DOHH2 (cell line): ENCODE results near the gene ATG4A.

ENCODE experiments used
- EZH2phosphoT487 ChIP-seq: fragments of 200-600 bp; sonication (generic); IDR thresholded peaks from 2 replicates; pipeline ENCODE4 v1.6.1; 2017; ENCODE audit warnings: borderline replicate concordance, mild to moderate bottlenecking, antibody characterized with exemption, low read length, moderate library complexity, mixed read lengths
- TF ChIP-seq, protein P1 (sequence below): fragments of 200-600 bp; sonication (generic); IDR thresholded peaks from one replicate; pipeline ENCODE4 v1.5.1; 2014; ENCODE audit warnings: antibody characterized with exemption, mild to moderate bottlenecking, low read depth, low read length; ENCODE audit not compliant: poor library complexity, severe bottlenecking

DNA sequence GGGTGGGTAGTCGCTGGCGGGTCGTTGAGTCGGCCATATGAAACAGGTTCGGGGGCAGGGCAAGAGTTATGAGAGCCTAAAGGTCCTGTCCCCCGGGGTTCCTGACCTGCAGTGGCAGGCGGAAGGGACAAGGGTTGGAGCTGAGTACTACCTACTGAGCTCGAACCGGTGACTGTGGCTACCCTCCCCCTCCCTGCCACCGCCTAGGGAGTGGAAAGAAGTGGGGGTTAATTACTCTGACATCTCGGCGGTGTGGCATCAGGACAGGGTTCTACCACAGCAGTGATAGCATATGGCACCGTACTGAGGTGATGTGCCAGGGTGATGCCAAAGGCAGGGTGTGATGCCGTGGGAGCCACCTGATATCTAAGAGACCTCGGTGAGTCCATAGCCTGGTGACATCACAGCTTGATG is 307 bp downstream of the ATG4A start:
- TF ChIP-seq, protein P1, sequence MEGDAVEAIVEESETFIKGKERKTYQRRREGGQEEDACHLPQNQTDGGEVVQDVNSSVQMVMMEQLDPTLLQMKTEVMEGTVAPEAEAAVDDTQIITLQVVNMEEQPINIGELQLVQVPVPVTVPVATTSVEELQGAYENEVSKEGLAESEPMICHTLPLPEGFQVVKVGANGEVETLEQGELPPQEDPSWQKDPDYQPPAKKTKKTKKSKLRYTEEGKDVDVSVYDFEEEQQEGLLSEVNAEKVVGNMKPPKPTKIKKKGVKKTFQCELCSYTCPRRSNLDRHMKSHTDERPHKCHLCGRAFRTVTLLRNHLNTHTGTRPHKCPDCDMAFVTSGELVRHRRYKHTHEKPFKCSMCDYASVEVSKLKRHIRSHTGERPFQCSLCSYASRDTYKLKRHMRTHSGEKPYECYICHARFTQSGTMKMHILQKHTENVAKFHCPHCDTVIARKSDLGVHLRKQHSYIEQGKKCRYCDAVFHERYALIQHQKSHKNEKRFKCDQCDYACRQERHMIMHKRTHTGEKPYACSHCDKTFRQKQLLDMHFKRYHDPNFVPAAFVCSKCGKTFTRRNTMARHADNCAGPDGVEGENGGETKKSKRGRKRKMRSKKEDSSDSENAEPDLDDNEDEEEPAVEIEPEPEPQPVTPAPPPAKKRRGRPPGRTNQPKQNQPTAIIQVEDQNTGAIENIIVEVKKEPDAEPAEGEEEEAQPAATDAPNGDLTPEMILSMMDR = no peak
- no peak for TF ChIP-seq EZH2phosphoT487
